HG03039 (cell line): ENCODE results near the gene TBC1D2B.

ENCODE experiments used
- ATAC-seq: cut with Tn5 transposase; IDR thresholded peaks from one replicate; pipeline ENCODE4 v1.9.1; 2021; ENCODE audit warnings: mild to moderate bottlenecking, moderate library complexity; ENCODE audit not compliant: unreplicated experiment

Gene TBC1D2B

DNA sequence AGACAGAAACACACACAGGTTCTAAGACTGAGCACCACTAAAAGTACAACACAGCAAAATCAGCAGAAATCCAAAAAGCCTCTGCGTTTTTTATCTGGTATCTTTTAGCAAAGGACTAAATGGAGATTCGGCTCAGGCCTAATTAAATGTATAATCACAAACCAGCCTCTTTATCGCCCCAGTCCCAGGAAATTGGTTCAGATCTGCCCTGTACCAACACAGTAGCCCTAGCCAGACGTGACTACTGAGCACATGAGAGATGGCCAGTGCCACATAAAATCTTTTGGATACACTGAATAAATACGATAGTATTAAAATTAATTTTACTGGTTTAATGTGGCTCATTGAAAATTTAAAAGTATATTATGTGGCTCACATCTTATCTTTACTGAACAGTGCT lies 19.7 kb downstream of the TBC1D2B start:
- ATAC-seq: no peak

DNA sequence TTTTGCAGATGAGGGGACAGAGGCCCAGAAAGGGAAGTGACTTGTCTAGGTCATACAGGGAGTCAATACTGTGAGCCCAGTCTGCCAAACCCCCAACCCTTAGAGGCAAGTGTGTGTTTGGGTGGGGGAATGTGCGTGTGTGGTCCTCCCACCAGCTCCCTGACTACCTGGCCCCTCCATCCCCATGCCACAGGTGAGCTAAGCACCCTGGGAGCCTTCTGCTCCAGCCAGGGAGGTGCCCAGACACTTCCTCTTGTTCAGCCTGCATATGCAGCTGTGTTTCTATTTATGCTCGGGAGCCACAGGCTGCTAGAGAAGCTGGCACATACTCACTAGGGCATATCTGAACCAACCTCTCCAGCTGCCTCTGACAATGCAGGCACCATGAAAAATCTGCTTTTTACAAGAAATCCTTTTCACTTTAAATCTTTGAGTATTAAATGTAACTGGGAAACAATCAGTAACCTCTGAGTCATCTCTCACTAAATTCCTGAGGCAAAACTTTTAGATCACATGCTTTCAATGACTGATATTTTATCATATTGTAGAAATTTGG lies 20.7 kb downstream of the TBC1D2B start:
- ATAC-seq: no peak

DNA sequence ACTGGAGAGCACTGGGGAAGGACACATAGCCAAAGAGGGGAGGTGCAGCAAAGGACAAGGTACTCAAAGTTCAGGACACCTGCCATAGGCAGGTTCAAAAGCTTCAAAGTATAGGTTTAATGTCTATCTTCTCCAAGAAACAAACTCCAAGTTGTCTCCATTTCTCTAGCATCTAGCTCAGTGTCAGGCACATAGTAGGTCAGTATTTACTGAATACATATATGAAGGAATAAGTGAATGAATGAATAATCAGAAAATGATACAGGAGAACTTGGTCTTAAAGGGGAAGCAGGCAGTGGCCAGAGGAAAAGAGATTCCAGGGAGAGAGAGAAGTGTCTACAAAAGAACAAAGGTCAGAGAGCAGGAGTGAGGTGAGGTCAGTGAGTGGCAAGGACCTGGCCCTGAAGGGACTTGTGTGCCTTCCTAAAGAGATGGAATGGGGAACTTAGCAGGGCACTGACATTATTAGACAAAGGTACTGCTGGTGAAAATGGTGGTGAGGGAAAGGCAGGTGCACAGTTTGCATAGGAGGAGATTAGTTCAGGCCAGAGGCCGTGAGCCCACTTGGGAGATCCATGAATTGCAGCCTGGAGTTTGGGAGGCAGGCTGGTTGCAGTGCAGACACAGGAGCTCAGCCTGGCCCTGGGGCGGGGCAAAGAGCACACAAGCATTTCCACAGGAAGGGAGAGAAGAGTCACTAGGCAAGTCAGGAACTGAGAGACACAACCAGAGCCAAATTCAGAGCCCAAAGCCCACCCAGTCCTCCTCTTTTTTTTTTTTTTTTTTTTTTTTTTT lies 21.4 kb downstream of the TBC1D2B start:
- no peak for ATAC-seq

DNA sequence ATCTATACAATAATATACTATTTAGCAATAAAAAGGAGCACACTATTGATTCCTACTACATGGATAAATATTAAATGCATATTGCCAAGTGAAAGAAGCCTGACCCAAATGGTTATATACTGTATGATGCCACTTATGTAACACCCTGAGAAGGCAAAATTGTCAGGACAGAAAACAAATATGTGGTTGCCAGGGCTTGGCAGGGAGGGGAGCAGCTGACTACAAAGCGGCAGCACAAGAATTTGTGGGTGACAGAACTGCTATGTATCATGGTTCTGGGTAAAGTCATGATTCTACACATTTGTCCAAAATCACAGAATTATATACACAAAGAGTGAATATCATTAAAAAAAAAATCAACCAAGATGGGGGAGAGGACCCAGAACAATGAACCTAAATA lies 22.5 kb downstream of the TBC1D2B start:
- ATAC-seq: no peak

DNA sequence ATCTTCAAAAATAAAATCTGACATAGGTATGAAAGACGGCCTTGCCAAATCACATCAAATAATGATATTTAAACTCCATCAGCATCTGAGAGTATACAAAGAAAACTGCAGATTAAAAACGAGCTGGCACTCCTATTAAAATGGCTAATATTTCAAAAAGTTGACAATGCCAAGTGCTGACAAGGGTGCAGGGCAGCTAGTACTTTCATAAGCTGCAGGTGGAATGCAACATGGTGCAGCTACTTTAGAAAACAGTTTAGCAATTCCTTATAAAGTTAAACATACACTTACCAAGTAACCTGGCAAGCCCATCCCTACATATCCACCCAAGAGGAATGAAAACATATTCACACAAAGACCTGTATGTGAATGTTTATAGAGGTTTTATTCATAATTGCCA lies 23.0 kb downstream of the TBC1D2B start:
- no peak for ATAC-seq

DNA sequence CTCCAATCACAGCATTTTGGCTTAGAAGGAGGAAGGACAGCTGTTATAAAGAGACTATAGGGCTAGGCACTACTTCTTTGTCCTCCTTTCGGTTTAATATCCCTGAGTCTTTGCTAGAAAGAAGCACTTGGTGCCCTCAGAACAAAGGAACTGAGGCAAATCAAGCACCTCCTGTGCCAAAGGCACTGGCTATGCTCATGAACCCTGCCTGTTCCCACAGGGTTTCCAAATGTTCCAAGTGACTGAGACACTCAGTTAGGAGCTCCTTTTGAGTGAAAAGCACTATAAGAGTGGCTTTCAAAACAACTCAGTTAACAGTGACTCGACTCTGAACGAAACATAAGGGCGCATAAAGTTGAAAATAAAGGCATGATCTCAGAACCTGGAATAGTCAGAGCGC lies 25.0 kb downstream of the TBC1D2B start:
- ATAC-seq: no peak

DNA sequence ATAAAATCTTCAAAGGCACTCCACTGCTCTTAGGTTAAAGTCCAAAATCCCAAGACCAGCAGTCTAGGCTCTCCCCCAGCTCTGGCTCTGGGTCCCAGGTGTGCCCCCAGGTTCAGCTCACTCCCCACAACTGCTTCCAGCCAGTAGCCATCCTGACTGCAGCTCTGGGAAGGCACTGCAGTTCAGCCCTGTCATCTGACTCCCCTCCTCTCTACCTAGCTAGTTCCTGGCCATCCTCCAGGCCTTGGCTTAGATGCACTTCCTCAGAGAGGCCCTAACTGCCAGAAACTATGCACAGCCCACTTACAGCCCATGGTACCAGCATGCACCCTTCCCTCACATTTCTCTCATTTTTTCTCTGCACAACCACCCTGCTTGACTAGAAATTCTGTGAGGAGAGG lies 25.5 kb downstream of the TBC1D2B start:
- ATAC-seq: no peak

DNA sequence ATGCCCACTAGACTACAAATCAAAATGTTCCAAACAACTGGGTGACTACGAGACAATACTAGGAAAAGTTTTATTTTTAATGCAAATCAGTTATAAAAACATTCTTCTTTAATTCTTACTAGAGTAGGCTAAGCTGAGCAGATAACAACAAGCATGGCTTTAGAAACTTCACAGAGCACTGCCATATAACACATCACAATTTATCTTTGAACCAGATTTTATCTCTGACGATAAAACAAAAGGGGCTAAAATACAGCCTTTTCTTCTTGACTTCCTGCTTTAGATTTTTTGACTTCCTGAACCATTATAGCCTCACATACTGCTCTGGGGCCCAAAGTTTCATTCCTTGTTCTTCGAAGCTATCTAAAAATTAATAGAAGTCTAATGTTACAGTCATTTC lies 25.9 kb downstream of the TBC1D2B start:
- no peak for ATAC-seq

DNA sequence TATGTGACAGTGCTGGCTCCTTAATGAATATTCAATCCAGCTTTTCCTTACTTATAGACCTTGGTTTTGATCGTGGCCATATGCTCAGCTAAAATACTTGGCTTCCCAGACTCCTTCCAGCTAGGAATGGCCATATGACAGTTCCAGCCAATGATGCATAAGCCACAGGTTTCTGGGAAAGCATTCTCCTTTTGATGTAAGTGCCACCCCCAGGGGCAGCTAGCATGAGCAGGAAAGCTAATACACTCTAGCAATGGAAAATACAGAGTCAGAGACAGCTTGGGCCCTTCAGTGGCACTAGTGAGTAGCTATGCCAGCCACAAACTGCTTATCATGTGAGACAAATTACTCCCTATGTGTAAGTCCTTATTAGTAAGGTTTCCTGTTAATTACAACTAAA lies 26.7 kb downstream of the TBC1D2B start:
- no peak for ATAC-seq

DNA sequence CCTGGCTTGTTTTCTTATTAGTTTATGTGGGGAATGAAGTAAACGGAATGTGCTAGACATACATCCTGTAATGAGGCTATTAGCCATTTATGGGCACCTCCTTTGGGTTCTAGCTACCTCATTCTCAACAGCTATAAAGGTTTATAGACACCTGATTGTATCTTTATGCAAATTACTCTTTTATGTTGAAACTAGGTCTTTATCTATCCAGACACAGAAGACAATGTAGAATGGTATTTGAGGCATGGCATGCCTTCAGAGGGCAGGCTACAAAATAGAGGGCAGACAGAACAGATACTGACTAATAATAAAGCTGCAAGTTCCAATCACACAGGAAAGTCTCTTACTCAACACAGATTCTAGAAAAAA lies 27.1 kb downstream of the TBC1D2B start:
- no peak for ATAC-seq

DNA sequence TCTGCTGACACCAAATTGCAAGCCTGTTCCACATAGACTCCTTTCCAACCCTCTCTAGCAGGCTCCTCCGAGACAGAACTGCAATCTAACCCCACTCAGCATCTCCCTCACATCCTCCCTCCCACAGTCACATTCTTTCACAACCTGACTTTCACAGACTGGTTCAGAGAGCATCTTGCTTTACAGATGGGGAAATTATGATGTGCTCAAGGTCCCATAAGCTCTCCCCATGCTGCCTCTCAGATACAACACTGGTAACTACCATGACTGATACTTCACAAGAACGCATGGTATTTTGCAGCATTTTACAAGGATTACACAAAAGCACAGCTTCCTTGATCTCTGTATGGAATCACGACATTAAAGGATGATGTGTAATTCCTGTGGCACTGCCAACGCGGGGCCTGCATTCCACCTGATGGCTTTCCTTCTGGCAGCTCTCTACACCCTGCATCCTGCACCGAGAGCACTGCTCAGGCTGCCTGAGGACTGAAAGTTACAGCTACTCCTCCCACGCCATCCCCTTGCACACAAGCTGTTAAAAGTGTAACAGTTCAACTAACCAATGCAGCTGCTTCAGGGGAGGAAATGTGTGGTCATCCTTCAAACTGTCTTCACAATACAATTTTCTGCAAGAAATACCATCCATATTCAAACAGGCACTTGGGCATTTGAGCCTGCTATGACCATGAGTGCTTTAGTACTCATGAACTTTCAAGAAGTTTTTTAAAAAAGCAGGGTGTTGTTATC lies 27.6 kb downstream of the TBC1D2B start:
- no peak for ATAC-seq

DNA sequence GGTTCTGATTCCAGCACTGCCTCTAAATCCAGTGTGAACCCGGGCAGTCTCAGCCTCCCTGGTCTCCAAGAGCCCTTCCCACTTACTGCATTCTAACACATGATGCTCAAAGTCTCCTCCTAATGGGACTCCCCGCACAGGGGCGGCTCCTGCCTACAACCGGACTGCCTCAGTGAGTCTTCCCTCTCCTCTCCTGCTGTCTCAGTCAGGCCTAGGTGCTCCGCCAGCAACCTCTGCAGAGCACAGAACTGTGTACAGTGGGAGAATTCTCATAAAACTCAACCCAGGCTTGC lies 28.9 kb downstream of the TBC1D2B start:
- ATAC-seq: no peak

DNA sequence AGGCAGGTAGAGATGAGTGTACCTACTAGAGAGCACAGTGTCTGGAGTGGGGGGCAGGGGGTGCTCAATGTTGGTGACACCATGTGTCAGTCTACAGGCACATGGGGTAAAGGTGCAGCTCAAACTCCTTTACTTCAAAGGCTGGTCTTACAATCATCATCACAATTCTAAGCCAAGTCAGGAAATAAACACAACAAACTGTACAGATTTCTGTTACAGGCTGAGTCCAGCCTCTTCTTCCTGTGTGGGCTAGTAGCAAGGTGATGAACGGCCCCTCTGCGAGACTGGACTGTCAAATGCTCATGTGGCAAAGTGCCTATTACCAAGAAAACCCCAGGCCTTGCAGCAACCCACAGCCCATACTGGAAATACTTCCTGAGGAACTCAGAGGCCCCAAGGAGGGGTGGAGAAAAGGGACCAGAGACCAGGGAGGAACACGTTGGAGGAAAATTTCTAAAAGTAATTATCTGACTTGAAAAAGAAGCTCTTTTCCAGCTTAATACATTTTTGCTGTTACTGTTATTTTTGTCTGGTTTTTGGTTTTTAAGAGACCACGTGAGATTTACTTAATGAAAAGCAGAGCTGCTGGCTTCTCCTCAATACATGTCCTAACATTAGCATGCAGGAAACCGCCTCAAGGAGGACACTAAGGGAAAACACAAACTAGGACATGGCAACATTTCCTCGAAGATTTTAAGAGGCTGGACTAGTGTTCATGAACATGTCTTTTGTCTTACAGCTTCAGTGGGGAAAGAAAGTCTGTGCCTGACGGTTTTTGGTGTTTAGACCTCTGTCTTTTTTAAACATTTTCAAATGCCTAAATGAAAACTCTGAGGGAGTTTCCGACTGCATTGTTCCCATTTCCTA lies 29.5 kb downstream of the TBC1D2B start:
- no peak for ATAC-seq

DNA sequence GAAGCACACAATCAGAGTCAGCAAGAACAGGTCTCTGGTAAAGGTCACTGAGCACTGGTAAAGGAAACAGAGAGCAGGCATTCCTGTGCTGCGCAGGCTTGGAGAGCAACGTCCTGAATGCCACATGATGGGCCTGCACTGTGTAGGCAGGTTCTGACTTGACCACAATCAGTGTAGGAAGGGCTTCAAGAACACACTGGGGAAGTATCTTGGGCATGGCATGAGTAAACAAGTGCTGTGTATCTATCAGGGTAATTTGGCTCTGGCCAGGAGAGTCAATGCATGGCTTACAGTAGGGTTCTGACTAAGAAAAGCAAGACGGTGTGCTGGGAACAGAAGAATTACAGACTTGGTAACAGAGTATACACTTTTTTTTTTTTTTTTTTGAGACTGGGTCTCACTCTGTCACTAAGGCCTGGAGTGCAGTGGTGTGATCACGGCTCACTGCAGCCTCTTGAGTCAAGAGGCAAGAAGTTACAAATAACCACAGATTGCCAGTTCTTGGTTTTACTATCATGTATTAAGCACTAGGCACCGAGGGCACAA lies 30.6 kb downstream of the TBC1D2B start:
- ATAC-seq: no peak

DNA sequence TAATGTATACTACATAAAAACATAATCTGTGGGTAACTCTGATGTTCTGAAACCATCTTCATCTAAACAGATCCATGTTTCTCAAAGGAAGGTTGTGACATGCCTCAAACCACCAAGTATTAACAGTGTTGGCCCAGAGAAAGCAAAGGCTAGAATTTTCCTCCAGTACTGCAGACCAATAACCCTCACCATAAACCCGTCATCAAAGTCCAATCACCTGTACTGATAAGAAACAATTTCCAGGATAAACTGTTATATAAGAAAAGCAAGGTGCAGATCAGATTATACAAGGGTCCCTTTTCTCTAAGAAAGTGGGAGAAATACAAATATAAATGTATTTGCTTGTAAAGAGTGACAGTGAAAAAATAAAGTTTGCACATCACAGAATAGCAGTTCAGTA lies 32.3 kb downstream of the TBC1D2B start:
- no peak for ATAC-seq

DNA sequence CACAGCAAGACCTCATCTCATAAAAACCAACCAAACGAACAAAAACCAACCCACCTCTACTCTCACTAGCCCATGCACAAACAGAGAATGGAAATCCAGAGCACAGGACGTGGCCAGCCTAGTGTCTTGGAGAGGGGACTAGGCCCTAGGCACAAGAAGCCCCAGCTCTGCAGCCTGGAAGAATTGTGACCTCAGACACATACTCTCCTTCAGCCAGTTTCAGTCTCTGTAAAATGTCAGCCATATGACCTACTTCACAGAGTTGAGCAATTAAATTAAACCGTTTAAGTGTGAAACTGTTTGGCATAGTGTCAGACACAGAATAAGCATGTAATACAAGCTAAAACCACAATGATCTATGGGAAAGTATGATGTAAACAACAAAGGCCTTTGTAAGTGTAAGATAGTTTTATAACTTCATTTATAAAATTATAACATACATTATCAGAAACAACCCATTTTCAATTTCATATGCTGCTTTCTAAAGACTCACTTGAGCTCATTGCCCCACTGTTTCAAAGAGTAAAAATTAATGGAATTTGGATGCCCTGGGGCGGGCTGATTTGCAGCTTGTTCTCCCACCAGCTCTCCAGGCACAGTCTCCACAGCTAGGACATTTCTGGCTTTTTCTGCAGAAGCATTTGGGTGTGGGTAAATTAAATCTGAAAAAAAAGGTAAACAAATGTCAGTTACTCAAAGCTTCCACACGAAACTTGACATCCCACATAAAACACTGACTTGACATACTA lies 32.9 kb downstream of the TBC1D2B start:
- no peak for ATAC-seq

DNA sequence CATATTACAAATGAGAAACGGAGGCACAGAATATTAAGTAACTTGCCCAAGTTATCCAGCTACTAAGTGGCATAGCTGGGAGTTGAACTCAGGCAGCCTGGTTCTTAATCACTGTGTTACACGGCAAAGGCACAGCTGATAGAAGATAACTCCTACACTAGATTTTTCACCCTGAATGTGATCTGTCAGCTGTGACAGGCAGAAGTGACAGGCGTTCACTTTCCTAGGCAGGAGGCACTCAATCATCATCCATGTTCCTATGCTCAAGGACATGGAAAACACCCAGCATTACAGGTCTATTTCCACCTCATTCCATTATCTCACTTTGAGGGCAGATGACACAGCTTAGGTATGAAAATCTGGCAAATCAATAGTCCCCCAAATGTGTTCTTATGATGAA lies 35.6 kb downstream of the TBC1D2B start:
- ATAC-seq: no peak

DNA sequence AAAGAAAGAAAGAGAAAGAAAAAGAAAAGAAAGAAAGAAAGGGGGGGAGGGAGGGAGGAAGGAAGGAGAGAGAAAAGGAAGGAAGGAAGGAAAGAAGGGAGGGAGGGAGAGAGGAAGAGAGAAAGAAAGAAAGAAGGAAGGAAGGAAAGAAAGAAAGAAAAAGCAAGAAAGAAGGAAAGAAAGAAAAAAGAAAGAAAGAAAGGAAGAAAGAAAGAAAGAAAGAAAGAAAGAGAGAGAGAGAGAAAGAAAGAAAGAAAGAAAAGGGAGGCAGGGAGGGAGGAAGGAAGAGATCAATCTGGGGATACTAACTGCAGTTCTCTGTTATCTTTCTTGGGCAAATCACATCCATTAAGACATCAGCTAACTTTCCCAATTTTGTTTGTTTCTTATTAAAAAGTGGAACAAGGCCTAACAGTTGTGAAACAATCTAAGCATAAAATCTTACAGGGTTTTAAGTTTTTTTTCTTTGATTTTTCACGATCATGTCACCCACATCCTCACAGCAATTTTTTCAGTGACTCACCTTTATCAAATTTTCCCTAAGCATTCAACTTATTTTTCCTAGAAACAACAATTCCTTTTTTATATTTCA lies 36.8 kb downstream of the TBC1D2B start:
- no peak for ATAC-seq

DNA sequence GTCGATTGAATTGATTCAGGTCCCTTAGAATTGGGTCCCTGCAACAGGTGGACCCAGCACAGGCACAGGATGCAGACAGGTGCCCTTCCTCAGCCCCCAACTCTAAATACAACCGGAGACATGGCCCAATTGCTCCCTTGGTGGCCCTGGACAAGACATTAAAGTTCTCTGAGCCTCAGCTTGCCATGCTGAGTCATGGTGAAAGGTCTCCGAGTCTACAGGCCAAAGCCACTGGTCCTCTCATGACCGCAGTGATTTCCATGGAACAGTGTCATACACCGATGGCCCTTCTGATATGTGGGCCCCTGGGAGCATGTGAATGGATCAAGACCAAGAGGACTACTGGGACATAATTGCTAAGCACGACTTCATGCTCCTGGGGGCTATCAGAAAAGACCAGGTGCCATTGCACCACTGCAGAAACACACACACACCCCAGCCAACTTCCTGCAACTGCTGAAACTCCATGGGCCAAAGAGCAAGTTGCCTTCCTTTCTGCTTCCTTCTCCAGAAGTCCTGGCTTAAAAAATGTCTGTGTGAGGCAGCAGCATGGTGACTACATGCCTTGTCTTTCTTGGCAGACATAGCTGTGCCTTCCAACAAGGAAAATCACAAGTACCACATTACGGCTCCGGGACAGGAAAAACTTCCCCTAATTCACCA lies 38.8 kb downstream of the TBC1D2B start:
- no peak for ATAC-seq
